OCI-LY3 (cell line): ENCODE results near the gene VPS25.

Experiments used
- EZH2phosphoT487 ChIP-seq: fragments of 200-600 bp; shearing (Covaris generic); IDR thresholded peaks from 2 replicates; pipeline ENCODE4 v1.6.1; 2018; ENCODE audit warnings: antibody characterized with exemption, mixed run types, low read depth
- TF ChIP-seq, protein P1 (sequence below): fragments of 200-600, 300-600 bp; sonication (generic); IDR thresholded peaks from 2 replicates; pipeline ENCODE4 v1.5.1; 2014; ENCODE audit warnings: antibody characterized with exemption, low read length, low read depth

DNA sequence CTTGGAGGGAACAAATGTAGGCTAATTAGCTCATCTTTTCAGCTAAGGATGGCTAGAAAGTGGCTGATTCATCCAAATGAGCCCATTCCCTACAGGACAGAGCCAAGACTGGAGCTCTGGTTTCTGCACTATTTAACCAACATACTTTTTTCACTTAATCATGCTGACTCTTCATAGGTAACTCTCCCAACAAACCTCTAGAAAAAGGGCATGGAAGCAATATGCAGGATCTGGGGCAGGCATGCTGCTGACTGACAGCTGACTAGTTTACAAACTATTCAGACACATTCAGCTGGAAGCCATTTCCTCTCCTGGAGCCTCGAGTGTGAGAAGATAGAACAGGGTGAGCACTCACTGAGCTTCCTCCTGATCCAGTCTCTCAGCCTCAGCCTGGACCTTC lies 44.6 kb downstream of the VPS25 start:
- TF ChIP-seq, protein P1, sequence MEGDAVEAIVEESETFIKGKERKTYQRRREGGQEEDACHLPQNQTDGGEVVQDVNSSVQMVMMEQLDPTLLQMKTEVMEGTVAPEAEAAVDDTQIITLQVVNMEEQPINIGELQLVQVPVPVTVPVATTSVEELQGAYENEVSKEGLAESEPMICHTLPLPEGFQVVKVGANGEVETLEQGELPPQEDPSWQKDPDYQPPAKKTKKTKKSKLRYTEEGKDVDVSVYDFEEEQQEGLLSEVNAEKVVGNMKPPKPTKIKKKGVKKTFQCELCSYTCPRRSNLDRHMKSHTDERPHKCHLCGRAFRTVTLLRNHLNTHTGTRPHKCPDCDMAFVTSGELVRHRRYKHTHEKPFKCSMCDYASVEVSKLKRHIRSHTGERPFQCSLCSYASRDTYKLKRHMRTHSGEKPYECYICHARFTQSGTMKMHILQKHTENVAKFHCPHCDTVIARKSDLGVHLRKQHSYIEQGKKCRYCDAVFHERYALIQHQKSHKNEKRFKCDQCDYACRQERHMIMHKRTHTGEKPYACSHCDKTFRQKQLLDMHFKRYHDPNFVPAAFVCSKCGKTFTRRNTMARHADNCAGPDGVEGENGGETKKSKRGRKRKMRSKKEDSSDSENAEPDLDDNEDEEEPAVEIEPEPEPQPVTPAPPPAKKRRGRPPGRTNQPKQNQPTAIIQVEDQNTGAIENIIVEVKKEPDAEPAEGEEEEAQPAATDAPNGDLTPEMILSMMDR = no peak
- TF ChIP-seq EZH2phosphoT487 = no peak
